ENCODE data around the gene TUBA1C.

DNA sequence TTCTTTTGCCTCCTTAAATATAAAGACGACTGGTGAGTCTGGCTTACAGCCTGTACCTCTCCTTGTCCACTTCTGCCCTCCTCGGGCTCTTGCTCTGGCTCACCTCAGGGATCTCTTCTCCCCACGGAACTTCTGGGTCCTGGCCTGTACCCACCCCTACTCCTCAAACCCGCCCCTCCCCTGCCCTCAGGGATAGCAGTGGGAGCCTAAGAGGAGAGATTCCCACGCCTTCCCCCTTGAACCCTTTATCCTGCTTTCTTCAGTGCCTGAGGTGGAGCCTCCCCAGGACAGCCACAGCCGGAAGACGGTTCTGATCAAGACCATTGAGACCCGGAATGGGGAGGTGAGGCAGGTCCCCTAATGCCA lies 32.8 kb downstream of the TUBA1C start:
- TF ChIP-seq CTCF (IDR thresholded peaks at IDR 0.05) (no peak), POLR2A (IDR thresholded peaks at IDR 0.05) (no peak)
